GM18517 (cell line): ENCODE data around the gene CHST5.
"Not testable (repeated sequence)": the region's sequence is repeated elsewhere in the genome, so short reads cannot be mapped to it uniquely, and the experiment has no call there.

Experiments used
- ATAC-seq: cut with Tn5 transposase; IDR thresholded peaks from one replicate; pipeline ENCODE4 v1.9.1; 2021; ENCODE audit warnings: mild to moderate bottlenecking, moderate library complexity; ENCODE audit not compliant: unreplicated experiment

The CHST5 gene

DNA sequence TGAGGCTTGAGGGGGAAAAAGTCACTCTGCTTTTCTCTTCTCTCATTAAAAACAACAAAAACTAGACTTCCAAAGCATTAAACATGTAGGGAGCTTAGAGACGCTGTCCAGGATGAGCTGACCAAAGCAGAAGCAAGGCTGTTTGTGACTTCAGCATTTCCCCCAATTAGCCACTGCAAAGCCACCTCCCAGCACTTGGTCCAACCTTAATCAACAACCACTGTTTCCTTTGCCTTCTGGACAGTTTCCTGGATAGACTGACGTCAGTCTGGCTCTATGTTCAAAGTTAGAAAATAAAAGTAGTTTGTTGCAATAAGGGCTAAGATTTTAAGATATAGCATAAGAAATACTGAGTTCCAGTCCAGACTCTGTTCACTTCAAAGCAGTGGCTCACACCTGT, 17.0 kb upstream of the CHST5 start:
- no peak for ATAC-seq

DNA sequence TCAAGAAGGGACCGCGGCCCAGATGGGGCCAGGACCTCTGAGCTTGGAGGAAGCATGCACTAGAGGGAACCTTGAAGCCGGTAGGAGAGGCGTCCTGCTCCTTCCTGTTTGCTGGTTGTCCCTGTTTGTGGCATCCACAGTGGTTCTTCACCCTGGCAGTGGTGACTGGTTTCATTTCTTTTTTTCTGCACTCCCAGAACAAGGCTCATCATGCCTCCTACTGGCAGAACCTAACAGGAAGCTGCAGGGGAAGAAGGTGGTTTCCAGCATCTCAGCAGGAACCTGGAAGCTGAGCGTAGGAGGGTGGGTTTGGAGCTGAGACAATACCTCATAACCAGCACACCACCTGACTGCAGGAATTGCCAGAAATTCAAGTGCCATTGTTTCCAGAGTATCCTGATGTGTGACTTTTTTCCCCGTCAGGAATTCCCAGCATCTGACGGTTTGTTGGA, 14.3 kb upstream of the CHST5 start:
- ATAC-seq: peak; percentile 56

- ATAC-seq: not testable (repeated sequence)
Measured at GRCh38 chr16:75548456-75548855, 12.5 kb upstream of the CHST5 start.

- ATAC-seq: no peak
Measured at GRCh38 chr16:75546293-75546692, 10.4 kb upstream of the CHST5 start.

DNA sequence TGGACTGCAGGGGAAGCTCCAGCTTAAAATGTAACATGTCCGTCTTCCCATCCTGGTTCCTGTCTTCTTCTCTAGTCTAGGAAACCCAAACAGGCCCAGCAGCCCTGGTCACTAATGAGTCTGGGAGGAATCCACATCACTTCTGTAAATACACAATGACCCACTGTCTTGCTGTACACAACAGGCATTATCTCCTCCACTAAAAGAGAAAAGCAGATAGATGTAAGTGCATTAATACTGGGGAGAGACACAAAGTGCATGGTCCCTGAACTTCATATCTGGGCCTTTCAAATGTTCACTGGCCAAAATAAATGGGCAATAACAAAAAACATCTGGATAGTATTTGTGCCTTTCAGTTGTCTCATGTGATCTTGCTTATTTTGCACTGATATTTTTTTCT, 10.0 kb upstream of the CHST5 start:
- not testable (repeated sequence) for ATAC-seq

DNA sequence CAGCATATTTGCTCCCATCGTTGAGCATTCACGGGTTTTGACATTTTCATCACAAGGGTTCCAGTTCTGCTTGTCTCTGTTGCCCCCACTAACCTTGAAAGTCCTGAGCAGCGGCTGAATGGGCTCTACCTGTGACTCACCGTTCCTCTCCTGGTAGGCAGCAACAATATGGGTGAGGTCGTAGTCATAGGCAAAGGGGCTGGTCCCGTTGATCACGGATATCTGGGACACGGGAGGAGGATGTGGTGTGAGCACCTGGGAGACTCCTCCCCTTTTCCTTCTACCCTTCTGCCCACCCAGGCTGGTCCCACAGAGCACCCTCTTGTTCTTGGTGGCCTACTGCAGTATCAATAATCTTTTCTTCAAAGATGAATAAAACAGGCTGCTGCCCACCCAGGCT, 6.6 kb upstream of the CHST5 start:
- ATAC-seq: not testable (repeated sequence)

DNA sequence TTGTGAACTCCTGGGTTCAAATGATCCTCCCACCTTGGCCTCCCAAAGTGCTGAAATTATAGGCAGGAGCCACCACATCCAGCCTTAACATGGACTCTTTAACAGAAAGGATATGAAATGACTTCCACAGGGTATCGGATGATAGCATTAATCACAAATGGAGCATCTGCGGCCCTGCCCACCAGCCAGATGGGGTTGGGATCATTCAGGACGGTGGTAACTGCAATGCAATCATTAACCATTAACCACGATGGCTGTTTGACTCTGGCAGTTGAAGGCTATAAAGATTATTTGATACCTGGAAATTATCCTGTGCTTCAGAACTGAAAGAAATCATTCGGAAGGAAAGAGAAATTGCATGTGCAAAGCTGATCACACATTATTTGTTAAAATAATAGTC, 5.3 kb upstream of the CHST5 start:
- ATAC-seq: no peak

DNA sequence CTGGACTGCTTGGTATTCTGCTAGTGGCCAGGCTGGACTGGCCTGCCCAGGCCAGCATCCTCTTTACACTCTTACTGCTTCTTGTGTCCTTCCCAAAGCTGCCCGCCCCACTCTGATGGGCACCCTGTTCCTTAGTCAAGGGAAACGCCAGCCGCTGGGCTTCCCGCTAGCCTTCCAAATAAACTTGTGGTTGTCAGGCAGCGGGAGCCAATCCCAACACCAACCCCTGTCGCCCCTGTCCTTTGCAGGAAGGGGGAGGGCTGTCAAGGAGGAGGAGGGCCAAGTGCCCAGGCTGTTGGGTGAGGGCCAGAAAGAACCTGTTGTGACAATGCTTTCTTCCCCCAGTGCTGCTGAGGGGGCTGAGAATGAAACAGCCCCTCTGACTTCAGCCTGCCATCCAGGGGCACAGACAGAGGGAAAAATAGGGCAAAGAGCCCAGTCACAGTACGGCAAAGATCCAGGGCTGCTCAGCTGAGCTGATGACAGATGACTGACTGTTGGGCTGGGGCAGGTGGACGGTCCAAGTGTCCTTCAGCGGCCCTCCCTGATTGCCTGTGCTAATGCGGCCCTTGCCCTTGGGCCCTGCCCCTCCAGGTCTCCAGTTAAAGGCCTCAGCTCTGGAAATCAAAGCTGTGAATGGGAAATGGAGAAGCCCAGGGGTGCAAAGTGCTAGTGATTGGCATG, 3.1 kb upstream of the CHST5 start:
- not testable (repeated sequence) for ATAC-seq

- ATAC-seq: no peak
Measured at GRCh38 chr16:75537776-75538175, 1.9 kb upstream of the CHST5 start.

GRCh38 chr16:75535211-75535843, 581 bp downstream of the CHST5 start:
- no peak for ATAC-seq

DNA sequence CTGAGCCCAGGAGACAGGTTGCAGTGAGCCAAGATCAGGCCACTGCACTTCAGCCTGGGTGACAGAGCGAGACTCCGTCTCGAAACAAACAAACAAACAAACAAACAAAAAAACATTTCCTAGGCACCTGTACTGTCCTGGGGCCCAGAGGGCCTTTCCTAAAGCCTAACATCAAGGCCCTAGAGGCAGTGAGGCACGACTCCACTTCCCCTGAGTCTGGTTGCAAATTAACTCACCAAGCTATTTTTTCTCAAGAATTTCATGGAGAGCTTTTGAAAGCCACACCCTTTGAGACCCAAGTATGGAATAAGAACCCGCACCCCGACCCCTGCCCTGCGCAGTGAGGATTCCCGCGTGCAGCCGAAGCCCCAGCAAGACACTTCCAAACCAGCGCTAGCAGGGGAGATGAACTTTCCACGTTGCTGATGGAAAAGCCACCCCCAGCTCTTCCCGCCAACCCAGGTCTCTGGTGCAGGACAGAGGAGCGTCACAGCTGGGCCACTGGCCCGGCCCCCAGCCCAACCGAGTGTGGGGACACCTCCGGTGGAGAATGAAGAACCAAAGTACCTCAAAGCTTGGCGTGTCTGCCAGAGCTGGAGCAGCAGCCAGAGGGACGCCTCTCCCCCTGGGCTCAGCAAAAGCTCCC, 1.2 kb downstream of the CHST5 start:
- no peak for ATAC-seq

DNA sequence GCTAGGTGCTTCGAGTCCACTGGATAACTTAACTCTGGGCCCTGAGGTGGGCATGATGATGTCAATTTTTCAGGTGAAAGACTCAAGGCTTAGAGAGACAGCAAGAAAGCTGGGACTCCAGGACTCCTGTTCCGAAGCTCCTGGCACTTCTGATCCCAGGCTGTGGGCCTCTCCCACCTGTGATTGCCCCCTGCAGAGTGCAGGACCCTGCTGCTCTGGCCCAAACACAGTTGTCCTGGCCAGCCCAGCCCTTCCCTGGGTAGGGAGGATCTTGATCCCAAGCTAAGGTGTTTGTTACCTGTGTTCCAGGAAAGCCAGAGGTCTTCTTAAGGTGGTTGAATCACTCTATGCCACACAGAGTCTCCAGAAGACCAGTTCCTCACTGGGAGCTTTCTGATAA, 3.1 kb downstream of the CHST5 start:
- no peak for ATAC-seq

- no peak for ATAC-seq
Measured at GRCh38 chr16:75532142-75532765, 3.7 kb downstream of the CHST5 start.

DNA sequence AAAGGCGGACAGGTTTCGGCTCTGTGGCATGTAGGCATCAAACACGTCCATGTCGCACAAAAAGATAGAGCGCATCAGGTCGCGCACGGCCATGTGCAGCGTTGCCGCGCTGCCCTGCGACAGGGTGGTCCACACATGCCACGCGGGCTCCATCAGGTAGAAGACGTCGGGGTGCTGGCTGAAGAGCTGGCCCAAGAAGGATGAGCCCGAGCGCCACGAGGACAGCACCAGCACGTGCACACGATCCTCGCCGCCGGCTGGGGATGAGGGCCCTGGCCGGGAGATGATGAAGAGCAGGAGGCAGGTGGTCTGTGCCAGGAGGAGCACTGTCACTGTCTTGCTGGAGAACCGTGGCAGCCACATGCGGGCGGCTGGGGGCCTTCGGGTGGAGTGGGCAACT, 5.9 kb downstream of the CHST5 start:
- no peak for ATAC-seq

GRCh38 chr16:75529056-75529905, 6.6 kb downstream of the CHST5 start:
- no peak for ATAC-seq

DNA sequence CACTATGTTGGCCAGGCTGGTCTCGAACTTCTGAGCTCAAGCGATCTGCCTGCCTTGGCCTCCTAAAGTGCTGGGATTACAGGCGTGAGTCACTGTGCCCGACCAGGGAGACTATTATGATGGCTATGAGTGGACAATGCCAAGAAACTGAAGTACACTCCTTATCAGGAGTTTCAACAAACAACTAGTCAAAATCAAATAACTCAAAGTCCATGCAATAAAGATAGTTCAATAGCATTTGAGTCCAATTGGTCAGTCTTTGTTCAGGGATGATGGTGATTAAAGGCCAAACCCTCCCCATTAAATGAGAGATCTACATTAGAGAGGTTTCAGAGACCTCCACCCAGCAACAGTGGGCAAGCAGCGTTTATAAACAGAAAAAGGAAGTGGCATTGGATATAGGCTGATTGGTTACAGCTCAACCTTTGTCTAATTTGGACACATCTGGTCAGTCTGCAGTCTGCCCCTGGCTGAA, 8.0 kb downstream of the CHST5 start:
- ATAC-seq: no peak

GRCh38 chr16:75526032-75526790, 9.7 kb downstream of the CHST5 start:
- ATAC-seq: no peak

DNA sequence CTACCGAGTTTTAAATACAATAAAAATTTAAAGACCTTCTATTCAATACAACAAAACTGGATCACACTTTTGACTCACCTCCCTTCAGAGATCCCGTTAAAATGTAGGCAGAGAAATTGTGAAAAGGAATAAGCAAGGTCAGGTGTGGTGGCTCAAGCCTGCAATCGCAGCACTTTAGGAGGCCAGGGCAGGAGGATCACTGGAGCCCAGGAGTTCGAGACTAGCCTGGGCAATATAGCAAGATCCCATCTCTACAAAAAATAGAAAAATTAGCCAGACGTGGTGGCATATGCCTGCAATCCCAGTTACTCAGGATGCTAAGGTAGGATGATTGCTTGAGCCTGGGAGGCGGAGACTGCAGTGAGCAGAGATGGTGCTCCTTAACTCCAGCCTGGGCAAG, 16.7 kb downstream of the CHST5 start:
- ATAC-seq: no peak

- peak; percentile 20 for ATAC-seq
Measured at GRCh38 chr16:75516189-75516966, 19.5 kb downstream of the CHST5 start.
